ENCODE measurements around the gene MOB3C.
A peak's percentile ranks its signal among the peaks of the same experiment; 100 is the strongest.

MOB3C gene

GRCh38 chr1:46605232-46605631, 11.4 kb downstream of the MOB3C start:
- H3K27me3 Mint-ChIP-seq (ENCODE audit: low read depth): peaks cover 1% of the 10 kb centered on the region
- TF ChIP-seq CTCF (IDR thresholded peaks at IDR 0.05; ENCODE audit: unreplicated experiment in 3 of 3): no peak
- H3K9me3 Mint-ChIP-seq: no peaks in the 10 kb centered on the region
- peak overlapping the region; percentile 91 to 95 (median 94) for H3K4me3 Mint-ChIP-seq
- H3K36me3 Mint-ChIP-seq (ENCODE audit: low read depth): peaks cover 20% of the 10 kb centered on the region
- peaks cover 21% of the 10 kb centered on the region for H3K4me1 Mint-ChIP-seq
- no peak overlapping the region for H3K27ac Mint-ChIP-seq

GRCh38 chr1:46603858-46604549, 12.6 kb downstream of the MOB3C start, which contains the start of gene MKNK1:
MKNK1 (minus strand) TSS chr1:46604268; CDS start chr1:46583327, 20,941 bp downstream.
- Mint-ChIP-seq H3K9me3 (no peaks in the 10 kb centered on the region), H3K27ac (peak within 1 kb of the TSS; percentile 59 to 89 (median 80)), H3K27me3 (ENCODE audit: low read depth) (no peaks in the 10 kb centered on the region), H3K4me3 (peak within 1 kb of the TSS; percentile 91 to 95 (median 94)), H3K36me3 (ENCODE audit: low read depth) (peaks cover 10% of the 10 kb centered on the region), H3K4me1 (peaks cover 21% of the 10 kb centered on the region)
- peak; percentile 32 to 41 (median 40) for TF ChIP-seq CTCF (IDR thresholded peaks at IDR 0.05; ENCODE audit: unreplicated experiment in 3 of 3)

- Mint-ChIP-seq H3K27ac (peak overlapping the region; percentile 59 to 89 (median 80)), H3K4me3 (peak overlapping the region; percentile 91 to 95 (median 94)), H3K27me3 (ENCODE audit: low read depth) (no peaks in the 10 kb centered on the region), H3K36me3 (ENCODE audit: low read depth) (peaks cover 7% of the 10 kb centered on the region), H3K9me3 (no peaks in the 10 kb centered on the region), H3K4me1 (peaks cover 21% of the 10 kb centered on the region)
- no peak for TF ChIP-seq CTCF (IDR thresholded peaks at IDR 0.05; ENCODE audit: unreplicated experiment in 3 of 3)
These were observed 13.1 kb downstream of the MOB3C start for GRCh38 chr1:46603481-46603857.

GRCh38 chr1:46601257-46602007, 15.2 kb downstream of the MOB3C start:
- no peaks in the 10 kb centered on the region for H3K27me3 Mint-ChIP-seq (ENCODE audit: low read depth)
- H3K27ac Mint-ChIP-seq: no peak overlapping the region
- H3K9me3 Mint-ChIP-seq: no peaks in the 10 kb centered on the region
- no peak for TF ChIP-seq CTCF (IDR thresholded peaks at IDR 0.05; ENCODE audit: unreplicated experiment in 3 of 3)
- H3K4me3 Mint-ChIP-seq: peak overlapping the region; percentile 60 to 86 (median 83)
- peaks cover 21% of the 10 kb centered on the region for H3K4me1 Mint-ChIP-seq
- peaks cover under 1% of the 10 kb centered on the region for H3K36me3 Mint-ChIP-seq (ENCODE audit: low read depth)

- Mint-ChIP-seq H3K9me3 (no peaks in the 10 kb centered on the region), H3K36me3 (ENCODE audit: low read depth) (no peaks in the 10 kb centered on the region), H3K27me3 (ENCODE audit: low read depth) (no peaks in the 10 kb centered on the region), H3K27ac (no peak overlapping the region), H3K4me3 (no peak overlapping the region), H3K4me1 (peaks cover 18% of the 10 kb centered on the region)
- TF ChIP-seq CTCF (IDR thresholded peaks at IDR 0.05; ENCODE audit: unreplicated experiment in 3 of 3): no peak
These were observed 17.3 kb downstream of the MOB3C start for GRCh38 chr1:46599059-46599970.

Measured in nephron (organoid).